HG03039 (cell line): Measurements from ENCODE around the gene GABRG3.

Source experiments
- ATAC-seq: cut with Tn5 transposase; IDR thresholded peaks from one replicate; pipeline ENCODE4 v1.9.1; 2021; ENCODE audit warnings: mild to moderate bottlenecking, moderate library complexity; ENCODE audit not compliant: unreplicated experiment

GABRG3 gene

GRCh38 chr15:27454281-27455075 is 483.5 kb downstream of the GABRG3 start:
- ATAC-seq: no peak

GRCh38 chr15:27456807-27457206 is 485.8 kb downstream of the GABRG3 start:
- ATAC-seq: no peak

- no peak for ATAC-seq
Observed at GRCh38 chr15:27457766-27458165, 486.8 kb downstream of the GABRG3 start.

GRCh38 chr15:27458345-27459084 is 487.5 kb downstream of the GABRG3 start:
- ATAC-seq: no peak

- ATAC-seq: no peak
Observed at GRCh38 chr15:27459836-27460235, 488.9 kb downstream of the GABRG3 start.

GRCh38 chr15:27461181-27461580 is 490.2 kb downstream of the GABRG3 start:
- no peak for ATAC-seq

GRCh38 chr15:27463525-27464088 is 492.6 kb downstream of the GABRG3 start:
- ATAC-seq: no peak

- ATAC-seq: no peak
Observed at GRCh38 chr15:27464941-27465612, 494.1 kb downstream of the GABRG3 start.

- no peak for ATAC-seq
Observed at GRCh38 chr15:27466758-27467157, 495.8 kb downstream of the GABRG3 start.

GRCh38 chr15:27468151-27468591 is 497.2 kb downstream of the GABRG3 start:
- no peak for ATAC-seq

- ATAC-seq: no peak
Observed at GRCh38 chr15:27473845-27474244, 502.9 kb downstream of the GABRG3 start.

GRCh38 chr15:27475395-27475794 is 504.4 kb downstream of the GABRG3 start:
- ATAC-seq: no peak

GRCh38 chr15:27479296-27480140 is 508.5 kb downstream of the GABRG3 start:
- no peak for ATAC-seq

- no peak for ATAC-seq
Observed at GRCh38 chr15:27480141-27480530, 509.2 kb downstream of the GABRG3 start.

GRCh38 chr15:27480642-27481041 is 509.7 kb downstream of the GABRG3 start:
- no peak for ATAC-seq

GRCh38 chr15:27481768-27482167 is 510.8 kb downstream of the GABRG3 start:
- no peak for ATAC-seq

GRCh38 chr15:27482287-27482686 is 511.3 kb downstream of the GABRG3 start:
- ATAC-seq: no peak

- no peak for ATAC-seq
Observed at GRCh38 chr15:27483124-27483523, 512.1 kb downstream of the GABRG3 start.

GRCh38 chr15:27485265-27485664 is 514.3 kb downstream of the GABRG3 start:
- ATAC-seq: no peak

GRCh38 chr15:27486051-27486450 is 515.1 kb downstream of the GABRG3 start:
- ATAC-seq: no peak
